Epithelial cell of proximal tubule (primary cell): ENCODE measurements around the gene OR2AG2. TPM values are rescaled to one million over a fixed set of nuclear protein-coding genes. Genes with fewer than 3 reads are reported as not detected.

Source experiments
- DNase-seq: peaks from one replicate; pipeline ENCODE4 v3.0.0-alpha.2; 2011; ENCODE audit warnings: low read depth
- H3K4me3 ChIP-seq: 2 replicates; pipeline ENCODE4 v1.5.1; 2011; ENCODE audit warnings: low read depth, mild to moderate bottlenecking, low read length
- CTCF ChIP-seq: conservative IDR thresholded peaks from 2 replicates; pipeline ENCODE4 v1.5.1; 2012; ENCODE audit warnings: low read depth, mild to moderate bottlenecking, low read length
- total RNA-seq: library from RNA; depleted of rRNA; stranded (reverse); fragments of >200 nt; gene quantifications from 2 replicates; pipeline ENCODE4 v1.2.3, GENCODE V29; 2015

The OR2AG2 gene
- total RNA-seq, 1 donor from 2014 or later, result not detected

- TF ChIP-seq CTCF, result no peak
- H3K4me3 ChIP-seq, result no peak overlapping the region
- DNase-seq, result no peak
These were observed 38.2 kb downstream of the OR2AG2 start for GRCh38 chr11:6733326-6734275.

- no peak for DNase-seq
- no peak overlapping the region for H3K4me3 ChIP-seq
- no peak for TF ChIP-seq CTCF
These were observed 43.6 kb downstream of the OR2AG2 start for GRCh38 chr11:6727971-6728760.

- DNase-seq, result no peak
- TF ChIP-seq CTCF, result no peak
- H3K4me3 ChIP-seq, result no peak overlapping the region
These were observed 46.3 kb downstream of the OR2AG2 start for GRCh38 chr11:6725386-6725896.

- no peak for DNase-seq
- H3K4me3 ChIP-seq, result no peak overlapping the region
- no peak for TF ChIP-seq CTCF
These were observed 47.8 kb downstream of the OR2AG2 start for GRCh38 chr11:6724013-6724412.

GRCh38 chr11:6721343-6721742 lies 50.4 kb downstream of the OR2AG2 start:
- no peak overlapping the region for H3K4me3 ChIP-seq
- no peak for DNase-seq
- TF ChIP-seq CTCF, result no peak

- TF ChIP-seq CTCF, result no peak
- H3K4me3 ChIP-seq, result no peak overlapping the region
- DNase-seq, result no peak
These were observed 52.2 kb downstream of the OR2AG2 start for GRCh38 chr11:6719576-6719975.
